ENCODE results near the gene WFIKKN2.

DNA sequence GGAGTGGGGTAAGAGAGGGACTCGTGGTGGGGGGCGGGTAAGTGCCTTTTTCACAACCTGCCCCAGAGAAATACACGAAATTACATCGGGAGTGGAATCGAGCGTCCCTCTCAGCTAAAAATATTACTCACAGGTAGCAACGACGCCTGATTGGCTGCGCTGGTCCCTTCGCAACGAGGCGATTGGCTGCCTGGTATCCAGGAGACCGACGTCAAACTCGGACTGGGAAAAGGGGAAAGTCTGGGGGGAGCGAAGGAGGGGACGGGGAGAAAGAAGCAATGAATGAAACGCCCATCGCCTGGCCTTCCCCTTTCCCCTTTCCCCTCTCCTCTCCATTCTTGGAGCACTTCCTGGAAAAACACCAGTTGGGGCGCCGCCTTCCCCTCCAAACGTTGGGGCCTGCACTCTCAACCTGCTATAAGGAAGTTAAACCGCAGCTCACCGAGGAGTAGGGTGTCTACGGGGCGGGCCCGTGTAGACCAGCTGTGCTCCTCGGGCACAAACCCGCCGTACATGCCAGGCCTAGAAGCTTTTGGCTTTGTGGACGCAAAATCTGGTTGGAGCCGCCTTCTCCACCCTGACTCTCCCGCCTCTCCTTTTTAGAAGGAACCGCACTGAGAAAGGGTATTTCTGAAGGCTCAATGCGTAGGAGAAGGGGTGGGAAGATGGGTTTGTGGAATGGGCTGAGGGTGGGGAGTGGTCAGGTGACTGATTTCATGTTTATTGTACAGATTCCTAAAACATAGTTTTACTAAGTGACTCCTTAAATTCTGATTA, 32.2 kb downstream of the WFIKKN2 start:
- TF ChIP-seq TEAD4 (IDR thresholded peaks at IDR 0.05; ENCODE audit: borderline replicate concordance, insufficient read depth), result no peak
- TF ChIP-seq, protein P1, sequence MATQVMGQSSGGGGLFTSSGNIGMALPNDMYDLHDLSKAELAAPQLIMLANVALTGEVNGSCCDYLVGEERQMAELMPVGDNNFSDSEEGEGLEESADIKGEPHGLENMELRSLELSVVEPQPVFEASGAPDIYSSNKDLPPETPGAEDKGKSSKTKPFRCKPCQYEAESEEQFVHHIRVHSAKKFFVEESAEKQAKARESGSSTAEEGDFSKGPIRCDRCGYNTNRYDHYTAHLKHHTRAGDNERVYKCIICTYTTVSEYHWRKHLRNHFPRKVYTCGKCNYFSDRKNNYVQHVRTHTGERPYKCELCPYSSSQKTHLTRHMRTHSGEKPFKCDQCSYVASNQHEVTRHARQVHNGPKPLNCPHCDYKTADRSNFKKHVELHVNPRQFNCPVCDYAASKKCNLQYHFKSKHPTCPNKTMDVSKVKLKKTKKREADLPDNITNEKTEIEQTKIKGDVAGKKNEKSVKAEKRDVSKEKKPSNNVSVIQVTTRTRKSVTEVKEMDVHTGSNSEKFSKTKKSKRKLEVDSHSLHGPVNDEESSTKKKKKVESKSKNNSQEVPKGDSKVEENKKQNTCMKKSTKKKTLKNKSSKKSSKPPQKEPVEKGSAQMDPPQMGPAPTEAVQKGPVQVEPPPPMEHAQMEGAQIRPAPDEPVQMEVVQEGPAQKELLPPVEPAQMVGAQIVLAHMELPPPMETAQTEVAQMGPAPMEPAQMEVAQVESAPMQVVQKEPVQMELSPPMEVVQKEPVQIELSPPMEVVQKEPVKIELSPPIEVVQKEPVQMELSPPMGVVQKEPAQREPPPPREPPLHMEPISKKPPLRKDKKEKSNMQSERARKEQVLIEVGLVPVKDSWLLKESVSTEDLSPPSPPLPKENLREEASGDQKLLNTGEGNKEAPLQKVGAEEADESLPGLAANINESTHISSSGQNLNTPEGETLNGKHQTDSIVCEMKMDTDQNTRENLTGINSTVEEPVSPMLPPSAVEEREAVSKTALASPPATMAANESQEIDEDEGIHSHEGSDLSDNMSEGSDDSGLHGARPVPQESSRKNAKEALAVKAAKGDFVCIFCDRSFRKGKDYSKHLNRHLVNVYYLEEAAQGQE (IDR thresholded peaks at IDR 0.05; ENCODE audit: low read depth, low read length), result 0 out of 2 replicates have a peak, but pooled peaks have one; percentile 5
- TF ChIP-seq, protein P2, sequence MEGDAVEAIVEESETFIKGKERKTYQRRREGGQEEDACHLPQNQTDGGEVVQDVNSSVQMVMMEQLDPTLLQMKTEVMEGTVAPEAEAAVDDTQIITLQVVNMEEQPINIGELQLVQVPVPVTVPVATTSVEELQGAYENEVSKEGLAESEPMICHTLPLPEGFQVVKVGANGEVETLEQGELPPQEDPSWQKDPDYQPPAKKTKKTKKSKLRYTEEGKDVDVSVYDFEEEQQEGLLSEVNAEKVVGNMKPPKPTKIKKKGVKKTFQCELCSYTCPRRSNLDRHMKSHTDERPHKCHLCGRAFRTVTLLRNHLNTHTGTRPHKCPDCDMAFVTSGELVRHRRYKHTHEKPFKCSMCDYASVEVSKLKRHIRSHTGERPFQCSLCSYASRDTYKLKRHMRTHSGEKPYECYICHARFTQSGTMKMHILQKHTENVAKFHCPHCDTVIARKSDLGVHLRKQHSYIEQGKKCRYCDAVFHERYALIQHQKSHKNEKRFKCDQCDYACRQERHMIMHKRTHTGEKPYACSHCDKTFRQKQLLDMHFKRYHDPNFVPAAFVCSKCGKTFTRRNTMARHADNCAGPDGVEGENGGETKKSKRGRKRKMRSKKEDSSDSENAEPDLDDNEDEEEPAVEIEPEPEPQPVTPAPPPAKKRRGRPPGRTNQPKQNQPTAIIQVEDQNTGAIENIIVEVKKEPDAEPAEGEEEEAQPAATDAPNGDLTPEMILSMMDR (IDR thresholded peaks at IDR 0.05), result no peak
- peak; percentile 76 for TF ChIP-seq POLR2AphosphoS5 (IDR thresholded peaks at IDR 0.05; ENCODE audit: low read depth, low read length)
- TF ChIP-seq EP300 (IDR thresholded peaks at IDR 0.05; ENCODE audit: borderline replicate concordance in 1 of 2, low read depth in 1 of 2, low read length in 1 of 2), result peak; percentile 55 to 93; a peak in 3 of 4 replicates
